ENCODE data around the gene DOC2A.

- TF ChIP-seq TAF1 (IDR thresholded peaks at IDR 0.05; ENCODE audit: borderline replicate concordance, low read depth, low read length) (no peak), POLR2A (IDR thresholded peaks at IDR 0.05; ENCODE audit: low read depth, low read length) (no peak), POLR2AphosphoS5 (IDR thresholded peaks at IDR 0.05; ENCODE audit: low read depth, low read length) (no peak)
Measured at GRCh38 chr16:29994600-29995323, 16.1 kb downstream of the DOC2A start.

All from GM12892 (cell line).